Activated T-helper 17 cell treated with anti-CD3 and anti-CD28 coated beads, Interleukin-2, amount 50 U/mL, for 72 hours (primary cell): ENCODE data around the gene ADARB2. TPM values are rescaled to one million over a fixed set of nuclear protein-coding genes. Genes with fewer than 3 reads are reported as not detected.

Experiments
- ATAC-seq: fragments of 150-1000 bp; cut with Tn5 transposase; replicated peaks from 2 replicates; pipeline ENCODE4 v1.10.0; 2021; ENCODE audit warnings: mild to moderate bottlenecking, moderate library complexity
- H3K27ac Mint-ChIP-seq: one replicate; pipeline ENCODE4 v1.8.0; 2022; ENCODE audit warnings: mixed read lengths
- H3K27me3 Mint-ChIP-seq: one replicate; pipeline ENCODE4 v1.8.0; 2022; ENCODE audit warnings: mixed read lengths
- H3K36me3 Mint-ChIP-seq: one replicate; pipeline ENCODE4 v1.8.0; 2022; ENCODE audit warnings: low read depth, mild to moderate bottlenecking, mixed read lengths
- H3K4me1 Mint-ChIP-seq: one replicate; pipeline ENCODE4 v1.8.0; 2022; ENCODE audit warnings: mixed read lengths
- H3K4me3 Mint-ChIP-seq: one replicate; pipeline ENCODE4 v1.8.0; 2022; ENCODE audit warnings: mild to moderate bottlenecking, mixed read lengths
- H3K9me3 Mint-ChIP-seq: one replicate; pipeline ENCODE4 v1.8.0; 2022; ENCODE audit warnings: mixed read lengths
- total RNA-seq, 2 donors: library from RNA; stranded (reverse); gene quantifications; one replicate each; pipeline ENCODE4 v1.2.3, GENCODE V29; 2022

ADARB2 gene
- total RNA-seq, 2 donors from 2014 or later, result not detected

DNA sequence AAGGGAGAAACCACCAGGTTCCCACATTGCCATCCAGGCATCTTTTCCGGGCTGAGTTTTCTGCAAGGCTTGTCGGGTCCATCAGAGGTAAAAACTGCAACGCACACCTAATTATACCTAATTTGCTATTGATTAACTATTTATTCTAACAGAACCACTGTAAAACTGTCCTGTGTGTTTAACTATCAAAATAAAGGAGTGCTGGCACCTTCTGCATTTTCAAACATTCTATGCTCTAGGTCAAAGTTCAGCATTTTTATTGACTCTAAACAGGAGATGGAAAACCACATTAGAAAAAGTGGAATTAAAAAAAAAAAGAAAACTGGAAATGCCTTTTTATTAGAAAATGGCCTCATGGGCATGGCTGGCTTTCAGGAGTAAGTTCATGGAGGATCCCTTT lies 82.0 kb downstream of the ADARB2 start:
- no peaks in the 10 kb centered on the region for H3K9me3 Mint-ChIP-seq
- no peak for ATAC-seq
- H3K4me1 Mint-ChIP-seq, result peaks cover 9% of the 10 kb centered on the region
- H3K4me3 Mint-ChIP-seq, result no peak overlapping the region
- no peaks in the 10 kb centered on the region for H3K36me3 Mint-ChIP-seq
- no peak overlapping the region for H3K27ac Mint-ChIP-seq
- peaks cover 13% of the 10 kb centered on the region for H3K27me3 Mint-ChIP-seq

DNA sequence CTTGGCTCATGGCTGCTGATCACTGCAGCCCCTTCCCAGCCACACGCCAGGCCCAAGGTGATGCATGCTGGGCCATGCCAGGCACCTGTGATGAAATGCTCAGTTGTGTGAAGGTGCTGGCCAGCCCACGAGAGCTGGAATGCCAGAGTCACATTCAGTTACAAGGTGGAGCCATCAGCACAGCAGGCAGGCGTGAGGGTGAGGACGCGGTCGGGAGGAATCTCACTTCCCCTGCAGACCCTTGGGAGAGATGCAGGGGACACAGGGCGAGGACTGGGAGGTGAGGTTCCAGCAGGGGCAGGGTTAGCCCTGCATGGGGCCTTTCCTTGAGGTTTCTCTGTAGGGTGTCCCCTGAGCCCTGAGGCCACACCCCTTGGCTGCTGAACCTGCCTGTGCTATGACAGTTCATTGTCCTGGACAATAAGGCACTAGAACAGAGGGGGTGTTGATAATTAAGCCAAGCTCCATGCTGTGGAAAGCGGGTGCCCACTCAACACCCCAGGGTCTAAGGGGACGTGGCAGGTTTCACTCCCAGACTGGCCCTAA lies 82.4 kb downstream of the ADARB2 start:
- H3K27ac Mint-ChIP-seq, result no peak overlapping the region
- peaks cover 10% of the 10 kb centered on the region for H3K27me3 Mint-ChIP-seq
- H3K9me3 Mint-ChIP-seq, result no peaks in the 10 kb centered on the region
- ATAC-seq, result no peak
- no peak overlapping the region for H3K4me3 Mint-ChIP-seq
- no peaks in the 10 kb centered on the region for H3K36me3 Mint-ChIP-seq
- peaks cover 9% of the 10 kb centered on the region for H3K4me1 Mint-ChIP-seq

DNA sequence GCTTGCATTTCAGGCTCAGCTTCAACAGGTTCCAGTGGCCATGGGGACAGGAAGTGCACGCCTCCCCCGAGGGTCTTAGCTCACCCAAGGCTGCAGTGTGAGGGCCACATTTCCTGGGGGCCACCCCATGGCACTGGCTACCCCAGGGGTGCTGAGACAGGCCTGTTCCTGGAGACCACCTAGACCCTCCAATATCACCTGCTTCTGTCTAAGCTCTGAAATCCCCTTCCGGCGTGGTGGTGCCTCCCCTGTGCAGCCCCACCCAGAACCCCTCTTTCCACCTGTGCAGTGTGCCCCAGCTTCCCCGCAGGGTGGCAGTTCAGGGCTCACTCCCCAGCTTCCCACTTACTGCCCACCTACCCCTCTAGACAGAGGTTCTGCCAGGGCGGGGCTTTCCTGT lies 83.1 kb downstream of the ADARB2 start:
- ATAC-seq, result no peak
- Mint-ChIP-seq H3K9me3 (no peaks in the 10 kb centered on the region), H3K36me3 (no peaks in the 10 kb centered on the region), H3K27ac (no peak overlapping the region), H3K4me3 (no peak overlapping the region), H3K27me3 (peaks cover 10% of the 10 kb centered on the region), H3K4me1 (peaks cover 9% of the 10 kb centered on the region)

DNA sequence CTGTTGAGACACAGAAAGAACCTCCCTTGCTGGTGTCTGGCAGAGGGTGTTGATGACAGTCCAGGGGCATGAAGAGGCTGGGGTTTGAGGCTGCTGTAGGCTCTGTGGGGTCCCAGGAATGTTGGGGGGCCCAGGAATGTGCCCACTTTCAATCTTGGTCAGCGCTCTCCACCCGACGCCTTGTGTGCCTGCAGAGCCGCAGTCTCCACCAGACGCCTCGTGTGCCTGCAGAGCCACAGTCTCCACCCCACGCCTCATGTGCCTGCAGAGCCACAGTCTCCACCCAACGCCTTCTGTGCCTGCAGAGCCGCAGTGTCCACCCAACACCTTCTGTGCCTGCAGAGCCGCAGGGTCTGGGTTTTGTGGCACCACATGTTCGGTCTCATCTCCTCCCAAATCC lies 84.0 kb downstream of the ADARB2 start:
- Mint-ChIP-seq H3K27ac (no peak overlapping the region), H3K4me1 (peaks cover 7% of the 10 kb centered on the region), H3K9me3 (no peaks in the 10 kb centered on the region), H3K36me3 (no peaks in the 10 kb centered on the region), H3K4me3 (no peak overlapping the region), H3K27me3 (peaks cover 8% of the 10 kb centered on the region)
- no peak for ATAC-seq

DNA sequence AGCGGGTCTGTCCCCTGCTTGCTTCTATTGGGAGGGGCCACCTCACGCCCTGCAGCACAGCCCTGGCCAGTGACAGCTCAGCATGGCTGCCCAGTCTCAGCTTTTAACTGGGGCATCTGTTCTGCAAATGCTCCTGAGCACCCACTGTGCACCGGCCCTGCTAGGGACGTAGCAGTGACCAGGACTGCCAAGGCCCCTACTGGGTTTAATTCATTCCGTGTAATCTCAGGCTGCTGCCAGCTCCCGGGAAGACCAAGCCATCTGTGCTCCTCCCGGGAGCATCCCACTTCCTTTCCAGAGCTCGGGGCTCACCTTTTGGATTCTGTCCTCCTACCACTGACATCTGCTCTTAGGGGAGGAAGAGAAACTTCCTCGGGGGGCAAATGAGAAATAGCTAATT lies 85.2 kb downstream of the ADARB2 start:
- Mint-ChIP-seq H3K4me1 (no peaks in the 10 kb centered on the region), H3K27ac (no peak overlapping the region)
- ATAC-seq, result no peak

DNA sequence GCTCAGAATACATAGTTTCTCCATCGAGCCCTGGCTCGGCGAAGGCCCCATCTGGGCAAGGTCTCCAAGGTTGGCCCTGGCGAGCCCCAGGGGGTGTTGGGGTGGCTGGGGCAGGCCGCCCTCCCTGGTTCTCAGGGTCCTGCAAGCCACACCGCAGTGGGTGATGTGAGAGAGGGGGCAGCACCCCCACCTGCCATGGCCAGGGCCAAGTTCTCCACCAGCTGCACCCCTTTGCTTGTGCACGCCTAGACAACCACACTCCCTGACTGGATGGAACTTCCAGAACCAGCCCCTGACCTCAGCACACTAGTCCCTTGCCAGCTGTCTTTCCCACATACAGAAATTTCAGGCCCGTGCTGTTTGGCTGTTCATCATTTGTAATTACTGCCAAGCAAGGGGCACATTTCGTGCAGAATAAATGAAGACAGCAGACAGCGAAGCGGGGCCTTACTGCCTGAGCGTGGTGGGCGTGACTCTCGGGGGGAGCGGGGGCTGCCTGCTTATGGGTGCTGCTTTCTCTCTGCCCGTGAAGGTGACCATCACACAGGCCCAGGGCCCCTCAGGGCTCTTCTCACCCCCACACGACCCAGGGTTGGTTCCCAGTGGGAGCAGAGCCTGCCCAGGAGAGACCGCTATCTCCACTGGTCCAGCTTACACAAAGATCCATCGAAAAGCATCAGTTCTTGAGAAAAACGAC lies 85.9 kb downstream of the ADARB2 start:
- H3K4me1 Mint-ChIP-seq, result no peaks in the 10 kb centered on the region
- no peaks in the 10 kb centered on the region for H3K27me3 Mint-ChIP-seq
- no peaks in the 10 kb centered on the region for H3K9me3 Mint-ChIP-seq
- ATAC-seq, result no peak
- no peaks in the 10 kb centered on the region for H3K36me3 Mint-ChIP-seq
- no peak overlapping the region for H3K27ac Mint-ChIP-seq
- H3K4me3 Mint-ChIP-seq, result no peak overlapping the region

More for the DNA sequence above, 85.2 kb downstream of the ADARB2 start:
- Mint-ChIP-seq H3K9me3 (no peaks in the 10 kb centered on the region), H3K36me3 (no peaks in the 10 kb centered on the region), H3K4me3 (no peak overlapping the region), H3K27me3 (no peaks in the 10 kb centered on the region)

DNA sequence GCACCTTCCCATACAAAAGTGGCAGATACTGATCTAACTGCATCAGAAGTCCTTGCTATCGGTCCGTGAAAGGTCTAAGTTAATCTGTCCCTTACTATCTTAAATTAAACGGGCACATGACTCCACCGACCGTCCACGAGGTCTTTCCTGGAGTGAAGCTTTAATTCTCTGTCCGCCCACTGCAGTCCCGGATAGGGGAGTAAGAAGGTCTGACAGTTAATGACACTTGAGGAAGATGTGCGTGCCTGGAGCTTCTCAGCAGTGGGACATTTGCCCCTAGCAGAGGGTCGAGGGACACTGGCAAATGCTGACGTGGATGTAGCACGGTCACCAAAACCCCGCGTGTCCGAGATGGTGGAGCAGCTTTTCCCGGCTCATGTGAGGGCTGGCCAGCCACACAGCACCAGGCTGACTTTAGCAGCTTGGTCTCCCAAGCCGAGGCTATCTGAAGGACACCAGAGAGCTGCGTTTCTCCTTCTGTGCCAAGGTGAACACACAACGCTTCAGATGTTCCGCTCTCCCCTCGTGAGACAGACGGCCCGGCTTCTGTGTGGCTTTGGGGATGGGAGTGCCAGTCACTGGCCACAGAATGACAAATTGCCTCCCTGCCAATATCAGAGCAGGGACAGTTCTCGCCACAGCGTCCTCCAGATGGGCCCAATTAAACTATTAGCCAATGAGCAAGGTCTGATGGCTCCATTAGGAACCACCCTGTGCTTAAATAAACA lies 86.6 kb downstream of the ADARB2 start:
- Mint-ChIP-seq H3K27ac (no peak overlapping the region), H3K36me3 (no peaks in the 10 kb centered on the region), H3K9me3 (no peaks in the 10 kb centered on the region), H3K27me3 (no peaks in the 10 kb centered on the region), H3K4me1 (no peaks in the 10 kb centered on the region), H3K4me3 (no peak overlapping the region)
- ATAC-seq, result no peak

DNA sequence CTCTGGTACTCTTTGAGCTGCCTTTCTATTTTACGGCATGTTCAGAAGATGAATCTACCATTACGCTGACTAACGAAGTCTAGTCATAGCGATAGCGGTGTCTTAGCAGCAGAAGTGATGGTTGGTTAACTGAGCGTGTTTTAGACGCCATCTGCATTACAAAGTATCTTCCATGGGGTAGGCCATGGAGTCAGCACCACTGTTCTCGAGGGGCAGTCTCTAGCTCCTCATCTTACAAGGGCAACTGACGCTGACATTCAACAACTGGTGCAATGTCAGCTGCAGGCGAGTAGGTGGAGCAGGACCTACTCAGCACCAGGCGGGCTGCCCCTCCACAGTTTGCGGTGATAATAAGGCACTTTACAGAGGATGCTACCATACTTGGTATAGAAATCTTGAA lies 88.7 kb downstream of the ADARB2 start:
- Mint-ChIP-seq H3K4me3 (no peak overlapping the region), H3K9me3 (no peaks in the 10 kb centered on the region), H3K36me3 (no peaks in the 10 kb centered on the region), H3K27ac (no peak overlapping the region), H3K27me3 (peaks cover 4% of the 10 kb centered on the region), H3K4me1 (no peaks in the 10 kb centered on the region)
- no peak for ATAC-seq

DNA sequence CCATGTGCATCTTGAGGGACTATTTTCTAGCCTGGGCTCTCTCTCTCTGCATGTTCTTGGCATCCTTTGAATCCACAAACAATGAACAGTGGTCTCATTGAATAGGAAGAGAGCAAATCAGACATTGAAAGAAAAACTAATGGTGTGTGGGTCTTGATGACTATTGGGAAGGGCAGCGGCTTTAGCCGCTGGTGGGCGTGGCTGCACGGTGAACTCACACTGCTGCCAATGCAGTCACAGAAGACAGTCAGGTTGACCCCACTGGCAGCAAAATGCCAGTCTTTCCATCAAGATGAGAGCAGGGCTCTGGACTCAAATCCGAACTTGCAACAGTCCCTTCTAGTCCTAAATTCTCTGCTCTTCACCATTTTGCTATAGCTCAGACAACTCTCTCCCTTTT lies 91.0 kb downstream of the ADARB2 start:
- ATAC-seq, result no peak
- no peaks in the 10 kb centered on the region for H3K4me1 Mint-ChIP-seq
- peaks cover 9% of the 10 kb centered on the region for H3K27me3 Mint-ChIP-seq
- H3K36me3 Mint-ChIP-seq, result no peaks in the 10 kb centered on the region
- H3K27ac Mint-ChIP-seq, result no peak overlapping the region
- H3K4me3 Mint-ChIP-seq, result no peak overlapping the region
- no peaks in the 10 kb centered on the region for H3K9me3 Mint-ChIP-seq

DNA sequence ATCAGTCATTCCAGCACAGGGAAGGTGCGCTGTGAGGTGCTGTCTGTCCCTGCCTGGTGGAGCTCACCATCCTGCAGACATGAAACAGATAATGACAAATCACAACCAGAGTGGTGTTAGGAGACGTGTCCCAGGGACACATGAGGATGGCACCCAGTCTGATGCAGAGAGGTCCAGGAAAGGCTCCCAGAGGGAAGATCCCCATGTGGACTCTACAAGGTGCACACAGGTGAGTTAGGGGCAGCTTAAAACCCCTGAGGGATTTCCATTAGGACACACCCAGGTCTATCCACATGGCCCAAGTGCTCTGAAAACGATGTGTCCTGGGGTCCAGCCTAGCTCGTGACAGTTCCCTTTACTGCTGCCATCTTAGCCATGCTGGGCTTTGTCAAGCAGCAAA lies 91.4 kb downstream of the ADARB2 start:
- H3K36me3 Mint-ChIP-seq, result no peaks in the 10 kb centered on the region
- ATAC-seq, result no peak

DNA sequence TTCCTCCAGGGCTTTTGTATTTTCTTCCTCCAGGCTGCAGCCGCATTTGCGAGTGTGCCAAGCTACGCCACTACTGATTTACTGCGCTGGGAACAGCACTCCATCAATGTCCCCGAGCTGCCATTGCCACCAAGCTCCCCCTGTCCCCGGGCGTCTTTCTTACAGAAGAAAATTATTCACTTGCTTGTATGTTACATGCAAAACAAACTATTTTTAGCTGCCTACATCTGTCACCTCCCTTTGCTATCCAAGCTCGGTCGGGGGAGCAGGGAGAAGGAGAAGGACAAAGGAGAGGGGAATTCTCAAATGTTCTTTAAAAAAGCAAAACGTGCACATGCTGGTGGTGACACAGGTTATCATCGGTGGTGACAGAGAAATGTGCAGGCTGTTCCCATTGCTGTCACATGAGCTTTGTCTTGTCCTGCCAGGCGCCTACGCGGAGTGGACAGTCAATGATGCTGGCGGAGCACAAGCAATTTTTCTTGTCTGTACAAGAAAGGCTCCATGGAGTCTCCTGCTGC lies 93.1 kb downstream of the ADARB2 start:
- no peaks in the 10 kb centered on the region for H3K36me3 Mint-ChIP-seq
- peaks cover 9% of the 10 kb centered on the region for H3K27me3 Mint-ChIP-seq
- H3K9me3 Mint-ChIP-seq, result no peaks in the 10 kb centered on the region
- H3K4me1 Mint-ChIP-seq, result no peaks in the 10 kb centered on the region
- no peak for ATAC-seq
- H3K27ac Mint-ChIP-seq, result no peak overlapping the region
- no peak overlapping the region for H3K4me3 Mint-ChIP-seq

More for the DNA sequence above, 91.4 kb downstream of the ADARB2 start:
- Mint-ChIP-seq H3K9me3 (no peaks in the 10 kb centered on the region), H3K4me1 (no peaks in the 10 kb centered on the region), H3K27ac (no peak overlapping the region), H3K27me3 (peaks cover 9% of the 10 kb centered on the region), H3K4me3 (no peak overlapping the region)

DNA sequence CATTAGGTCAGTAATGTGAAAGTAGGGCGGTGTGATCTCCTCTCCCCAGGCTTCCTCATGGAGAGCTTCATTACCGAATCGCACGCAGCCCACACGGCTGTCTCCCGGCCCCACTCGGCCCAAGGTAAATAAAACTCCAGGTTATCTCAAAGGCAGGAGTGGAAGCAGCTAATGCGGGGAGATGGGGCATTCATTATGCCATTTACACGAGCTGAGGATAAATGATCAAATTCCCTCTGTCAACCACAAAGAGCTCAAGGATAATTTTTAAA lies 93.5 kb downstream of the ADARB2 start:
- no peak for ATAC-seq
- H3K4me3 Mint-ChIP-seq, result no peak overlapping the region
- no peaks in the 10 kb centered on the region for H3K36me3 Mint-ChIP-seq
- H3K27me3 Mint-ChIP-seq, result peaks cover 9% of the 10 kb centered on the region
- no peak overlapping the region for H3K27ac Mint-ChIP-seq
- no peaks in the 10 kb centered on the region for H3K4me1 Mint-ChIP-seq
- H3K9me3 Mint-ChIP-seq, result no peaks in the 10 kb centered on the region

DNA sequence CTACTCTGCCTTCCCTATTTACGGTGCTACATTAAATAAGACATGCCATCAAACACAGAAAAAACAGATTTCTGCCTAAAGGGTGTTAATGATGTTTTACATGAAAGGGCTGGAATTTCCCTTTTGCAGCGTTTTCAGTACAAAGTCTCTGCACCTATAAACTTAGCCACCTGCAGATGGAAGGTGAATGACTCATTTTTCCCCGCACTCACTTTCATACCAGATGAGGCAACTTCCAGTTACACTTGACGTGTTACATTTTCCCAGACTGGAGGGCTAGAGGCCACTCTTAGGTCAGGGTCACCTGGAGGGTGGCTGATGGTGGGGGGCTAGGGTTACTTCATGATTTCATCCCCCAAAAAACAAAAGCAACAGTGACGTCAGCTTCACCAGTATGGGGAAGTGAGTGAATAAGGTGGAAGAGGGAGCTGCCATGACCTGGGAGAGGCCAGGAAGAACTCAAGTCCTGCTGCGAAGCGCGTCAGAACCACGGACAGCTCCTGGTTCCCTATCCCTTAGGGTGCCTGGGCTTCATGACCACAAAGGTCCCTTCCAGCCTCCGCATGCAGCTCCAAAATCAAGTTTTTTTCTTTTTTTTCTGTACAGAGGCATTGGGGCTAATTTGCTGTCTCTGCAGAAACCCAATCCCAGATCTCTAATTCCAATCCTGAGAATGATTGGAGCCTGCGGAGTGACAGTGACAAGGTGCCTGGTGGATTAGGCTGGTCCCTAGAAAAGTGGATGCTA lies 94.0 kb downstream of the ADARB2 start:
- Mint-ChIP-seq H3K27me3 (peaks cover 9% of the 10 kb centered on the region), H3K4me3 (no peak overlapping the region)

DNA sequence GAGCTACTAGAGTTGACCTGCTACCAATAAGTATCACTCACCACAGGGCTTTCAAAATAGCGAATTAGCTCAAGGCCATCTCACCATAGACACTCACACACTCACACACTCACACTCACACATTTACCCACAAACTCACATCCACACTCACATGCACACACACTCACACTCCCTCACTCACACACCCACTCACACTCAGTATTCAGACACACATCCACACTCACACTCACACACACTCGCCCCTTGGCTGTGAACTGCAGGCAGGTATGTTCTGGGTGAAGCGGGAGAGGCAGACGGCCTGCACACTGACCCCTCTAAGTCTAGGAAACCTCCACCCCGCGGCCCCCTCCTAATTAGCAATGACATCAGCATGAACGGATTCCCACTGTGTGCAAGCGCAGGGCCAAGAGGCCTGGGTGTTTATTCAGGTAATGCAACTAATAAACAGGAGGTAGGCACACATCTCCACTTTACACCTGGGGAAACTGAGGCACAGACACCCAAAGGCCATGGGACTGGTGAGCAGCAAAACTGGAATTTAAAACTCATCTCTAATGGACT lies 94.6 kb downstream of the ADARB2 start:
- H3K4me1 Mint-ChIP-seq, result no peaks in the 10 kb centered on the region
- no peaks in the 10 kb centered on the region for H3K9me3 Mint-ChIP-seq
- ATAC-seq, result no peak
- peaks cover 9% of the 10 kb centered on the region for H3K27me3 Mint-ChIP-seq
- H3K4me3 Mint-ChIP-seq, result no peak overlapping the region
- no peaks in the 10 kb centered on the region for H3K36me3 Mint-ChIP-seq
- H3K27ac Mint-ChIP-seq, result no peak overlapping the region

More for the DNA sequence above, 94.0 kb downstream of the ADARB2 start:
- Mint-ChIP-seq H3K4me1 (no peaks in the 10 kb centered on the region), H3K36me3 (no peaks in the 10 kb centered on the region), H3K27ac (no peak overlapping the region), H3K9me3 (no peaks in the 10 kb centered on the region)
- ATAC-seq, result peak; percentile 80
